GM12874 (cell line): ENCODE results near the gene CCT7.

ENCODE experiments used
- TF ChIP-seq, protein P1 (sequence below): IDR thresholded peaks from 2 replicates; pipeline ENCODE4 v1.5.1; 2011; ENCODE audit warnings: low read depth, mild to moderate bottlenecking, control low read depth, low read length, moderate library complexity; ENCODE audit not compliant: insufficient read depth

CCT7 gene

GRCh38 chr2:73253901-73254300 lies 19.8 kb downstream of the CCT7 start:
- TF ChIP-seq, protein P1, sequence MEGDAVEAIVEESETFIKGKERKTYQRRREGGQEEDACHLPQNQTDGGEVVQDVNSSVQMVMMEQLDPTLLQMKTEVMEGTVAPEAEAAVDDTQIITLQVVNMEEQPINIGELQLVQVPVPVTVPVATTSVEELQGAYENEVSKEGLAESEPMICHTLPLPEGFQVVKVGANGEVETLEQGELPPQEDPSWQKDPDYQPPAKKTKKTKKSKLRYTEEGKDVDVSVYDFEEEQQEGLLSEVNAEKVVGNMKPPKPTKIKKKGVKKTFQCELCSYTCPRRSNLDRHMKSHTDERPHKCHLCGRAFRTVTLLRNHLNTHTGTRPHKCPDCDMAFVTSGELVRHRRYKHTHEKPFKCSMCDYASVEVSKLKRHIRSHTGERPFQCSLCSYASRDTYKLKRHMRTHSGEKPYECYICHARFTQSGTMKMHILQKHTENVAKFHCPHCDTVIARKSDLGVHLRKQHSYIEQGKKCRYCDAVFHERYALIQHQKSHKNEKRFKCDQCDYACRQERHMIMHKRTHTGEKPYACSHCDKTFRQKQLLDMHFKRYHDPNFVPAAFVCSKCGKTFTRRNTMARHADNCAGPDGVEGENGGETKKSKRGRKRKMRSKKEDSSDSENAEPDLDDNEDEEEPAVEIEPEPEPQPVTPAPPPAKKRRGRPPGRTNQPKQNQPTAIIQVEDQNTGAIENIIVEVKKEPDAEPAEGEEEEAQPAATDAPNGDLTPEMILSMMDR, result no peak

DNA sequence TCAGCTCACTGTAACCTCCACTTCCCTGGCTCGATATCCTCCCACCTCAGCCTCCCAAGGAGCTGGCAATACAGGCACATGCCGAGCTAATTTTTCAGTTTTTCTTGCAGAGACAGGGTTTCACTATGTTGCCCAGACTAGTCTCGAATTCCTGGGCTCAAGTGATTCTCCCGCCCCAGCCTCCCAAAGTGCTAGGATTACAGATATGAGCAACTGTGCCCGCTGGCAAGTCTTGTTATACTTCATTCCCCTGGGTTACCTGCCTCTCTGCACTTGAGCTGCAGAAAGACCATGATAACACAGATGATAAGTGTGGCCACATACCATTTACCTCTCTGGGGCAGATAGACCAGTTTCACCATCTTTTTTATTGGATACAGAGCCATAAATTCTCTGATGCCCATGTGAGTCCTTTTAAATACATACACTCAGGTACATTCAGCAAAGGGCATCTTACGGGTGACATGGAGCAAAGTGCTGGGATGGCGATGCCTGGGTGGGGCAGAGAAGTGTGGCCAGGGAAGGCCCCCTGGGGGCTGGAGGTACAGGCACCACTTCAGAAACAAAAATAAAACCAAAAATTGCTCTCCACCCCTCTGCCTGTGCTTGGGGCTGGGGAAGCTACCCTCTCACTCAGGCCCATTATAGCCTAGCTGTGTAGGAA lies 20.4 kb downstream of the CCT7 start:
- TF ChIP-seq, protein P1, result no peak

GRCh38 chr2:73255007-73255644 lies 21.0 kb downstream of the CCT7 start:
- TF ChIP-seq, protein P1, result no peak

DNA sequence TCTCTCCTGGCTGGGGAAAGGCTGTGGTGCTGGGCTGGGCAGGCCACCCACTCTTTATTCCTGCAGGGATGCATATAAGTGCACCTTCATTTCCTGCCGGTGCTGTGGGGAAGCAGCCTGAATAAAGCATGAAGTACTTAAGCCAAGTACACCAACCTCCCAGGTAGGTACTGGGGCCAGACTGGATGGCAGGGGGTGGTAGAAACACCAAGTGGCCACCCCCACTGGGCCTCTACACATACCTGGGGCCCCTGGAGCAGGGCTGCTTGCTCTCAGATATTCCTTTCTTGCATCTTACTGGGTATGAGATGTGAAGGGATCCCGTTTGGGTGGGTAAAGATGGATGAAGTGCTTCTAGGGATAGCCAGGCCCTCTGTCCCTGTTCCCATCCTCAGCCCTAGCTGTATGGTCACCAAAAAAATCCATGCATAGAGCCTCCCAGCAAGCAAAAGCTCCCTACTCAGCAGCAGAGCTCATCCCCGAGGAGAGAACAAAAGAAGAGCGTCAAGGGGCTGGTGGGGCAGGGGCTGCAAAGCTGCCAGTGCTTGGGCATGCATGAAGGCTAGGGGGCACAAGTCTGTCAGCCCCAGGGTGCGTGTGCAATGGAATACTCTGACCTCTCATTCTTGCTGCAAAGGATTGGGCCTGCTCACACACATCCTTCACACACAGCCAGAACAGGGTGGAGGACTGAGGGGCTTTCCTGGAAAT lies 22.0 kb downstream of the CCT7 start:
- TF ChIP-seq, protein P1, result no peak

GRCh38 chr2:73256618-73256922 lies 22.5 kb downstream of the CCT7 start:
- TF ChIP-seq, protein P1, result no peak

DNA sequence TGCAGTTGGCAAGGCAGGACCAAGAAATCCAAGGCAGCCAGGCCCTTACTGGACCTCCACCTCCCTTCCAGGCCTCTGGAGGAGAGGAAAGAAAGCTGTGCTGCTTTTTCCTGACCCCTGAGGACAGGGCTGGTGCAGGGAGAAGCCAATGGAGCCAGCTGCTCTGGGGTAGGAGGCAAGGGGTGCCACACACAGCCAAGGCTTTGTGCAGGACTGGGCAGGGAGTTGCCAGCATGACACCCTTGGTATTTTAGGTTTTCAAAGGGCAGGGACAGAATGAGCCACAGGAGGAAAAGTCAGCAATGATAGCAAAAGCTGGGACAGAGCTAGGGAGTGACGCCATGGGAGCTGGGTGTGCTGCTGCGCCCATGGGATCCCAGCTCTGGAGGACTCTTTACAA lies 22.9 kb downstream of the CCT7 start:
- TF ChIP-seq, protein P1, result no peak

- TF ChIP-seq, protein P1, result no peak
These were observed 23.5 kb downstream of the CCT7 start for GRCh38 chr2:73257425-73258125.
